ENCODE data around the gene CXCL6. TPM values are rescaled to one million over a fixed set of nuclear protein-coding genes. Genes with fewer than 3 reads are reported as not detected.

Gene CXCL6
- total and polyA plus RNA-seq, 2 experiments from 2014 or later = 4.4 to 6.0 TPM

DNA sequence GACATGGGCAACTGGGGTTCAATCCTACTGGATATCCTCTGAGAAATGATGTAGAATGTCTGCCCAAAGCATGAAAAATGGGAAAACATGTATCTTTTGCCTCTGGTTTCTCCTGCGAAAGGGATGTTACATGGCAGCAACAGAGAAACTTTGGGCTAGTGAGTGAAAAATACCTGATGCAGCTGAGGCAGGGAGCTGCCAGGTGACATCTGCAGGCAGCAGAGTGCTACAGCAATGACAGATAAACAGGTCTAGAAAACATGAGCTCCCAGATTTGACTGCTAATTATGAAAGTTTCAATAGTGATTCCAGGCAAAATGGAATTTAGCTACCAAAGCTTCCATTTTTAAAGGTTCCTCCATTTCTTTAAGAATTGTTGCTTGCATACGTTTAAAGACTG, 27.9 kb downstream of the CXCL6 start:
- Histone ChIP-seq H3K4me1 (ENCODE audit: insufficient read depth) (peaks cover 5% of the 10 kb centered on the region), H3K36me3 (replicated peaks; ENCODE audit: insufficient read depth, low read depth) (no peaks in the 10 kb centered on the region), H3K27ac (no peak overlapping the region), H4K20me1 (ENCODE audit: insufficient read depth, poor library complexity, severe bottlenecking) (no peaks in the 10 kb centered on the region), H3K9me3 (ENCODE audit: low read depth) (no peaks in the 10 kb centered on the region), H2AFZ (no peak overlapping the region), H3K4me3 (no peak overlapping the region), H3K9me2 (replicated peaks; ENCODE audit: insufficient read depth) (no peaks in the 10 kb centered on the region), H3K27me3 (no peaks in the 10 kb centered on the region), H3K4me2 (no peak overlapping the region), H3K79me2 (no peaks in the 10 kb centered on the region)
- DNase-seq (ENCODE audit: low spot score) = peak; percentile 38
- no peak for TF ChIP-seq EZH2phosphoT487 (IDR thresholded peaks at IDR 0.05; ENCODE audit: low read depth, severe bottlenecking, unreplicated experiment)
- TF ChIP-seq, protein P1, sequence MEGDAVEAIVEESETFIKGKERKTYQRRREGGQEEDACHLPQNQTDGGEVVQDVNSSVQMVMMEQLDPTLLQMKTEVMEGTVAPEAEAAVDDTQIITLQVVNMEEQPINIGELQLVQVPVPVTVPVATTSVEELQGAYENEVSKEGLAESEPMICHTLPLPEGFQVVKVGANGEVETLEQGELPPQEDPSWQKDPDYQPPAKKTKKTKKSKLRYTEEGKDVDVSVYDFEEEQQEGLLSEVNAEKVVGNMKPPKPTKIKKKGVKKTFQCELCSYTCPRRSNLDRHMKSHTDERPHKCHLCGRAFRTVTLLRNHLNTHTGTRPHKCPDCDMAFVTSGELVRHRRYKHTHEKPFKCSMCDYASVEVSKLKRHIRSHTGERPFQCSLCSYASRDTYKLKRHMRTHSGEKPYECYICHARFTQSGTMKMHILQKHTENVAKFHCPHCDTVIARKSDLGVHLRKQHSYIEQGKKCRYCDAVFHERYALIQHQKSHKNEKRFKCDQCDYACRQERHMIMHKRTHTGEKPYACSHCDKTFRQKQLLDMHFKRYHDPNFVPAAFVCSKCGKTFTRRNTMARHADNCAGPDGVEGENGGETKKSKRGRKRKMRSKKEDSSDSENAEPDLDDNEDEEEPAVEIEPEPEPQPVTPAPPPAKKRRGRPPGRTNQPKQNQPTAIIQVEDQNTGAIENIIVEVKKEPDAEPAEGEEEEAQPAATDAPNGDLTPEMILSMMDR (IDR thresholded peaks at IDR 0.05; ENCODE audit: poor library complexity) = peak; percentile 50
- WGBS (ENCODE audit: low lambda C conversion rate, missing lambda C conversion rate) = 68% methylated on average over 2 of the region's 2 CpGs

DNA sequence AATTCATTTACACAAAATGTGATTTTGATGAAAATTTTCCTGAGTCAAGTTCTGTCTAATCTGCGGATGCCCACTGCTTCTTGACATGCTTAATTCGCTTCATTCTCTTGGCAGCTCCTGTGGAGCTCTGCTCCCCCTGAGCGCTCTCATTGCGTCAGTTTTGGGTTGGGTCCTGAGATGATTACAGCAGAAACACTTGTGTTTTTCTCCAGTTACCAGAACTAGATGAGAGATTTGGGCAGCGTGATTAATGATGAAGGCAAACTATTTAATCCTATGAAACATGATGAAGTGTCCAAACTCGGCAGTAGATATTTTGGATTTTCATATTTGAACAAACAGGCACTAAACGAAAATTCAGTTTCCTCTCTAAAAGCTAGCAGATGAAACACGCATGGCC, 28.5 kb downstream of the CXCL6 start:
- H3K9me2 ChIP-seq (replicated peaks; ENCODE audit: insufficient read depth) = no peaks in the 10 kb centered on the region
- no peaks in the 10 kb centered on the region for H3K79me2 ChIP-seq
- H3K36me3 ChIP-seq (replicated peaks; ENCODE audit: insufficient read depth, low read depth) = no peaks in the 10 kb centered on the region
- H3K27me3 ChIP-seq = peaks cover 3% of the 10 kb centered on the region
- DNase-seq (ENCODE audit: low spot score) = no peak
- H3K4me3 ChIP-seq = no peak overlapping the region
- no peak overlapping the region for H3K27ac ChIP-seq
- H3K9me3 ChIP-seq (ENCODE audit: low read depth) = no peaks in the 10 kb centered on the region
- peaks cover 5% of the 10 kb centered on the region for H3K4me1 ChIP-seq (ENCODE audit: insufficient read depth)
- no peak overlapping the region for H2AFZ ChIP-seq
- TF ChIP-seq, protein P1 (IDR thresholded peaks at IDR 0.05; ENCODE audit: poor library complexity) = no peak
- TF ChIP-seq EZH2phosphoT487 (IDR thresholded peaks at IDR 0.05; ENCODE audit: low read depth, severe bottlenecking, unreplicated experiment) = no peak
- no peak for TF ChIP-seq EZH2 (IDR thresholded peaks at IDR 0.05; ENCODE audit: borderline replicate concordance)
- H3K4me2 ChIP-seq = no peak overlapping the region
- H4K20me1 ChIP-seq (ENCODE audit: insufficient read depth, poor library complexity, severe bottlenecking) = no peaks in the 10 kb centered on the region
- 93% methylated on average over 8 of the region's 8 CpGs for WGBS (ENCODE audit: low lambda C conversion rate, missing lambda C conversion rate)

DNA sequence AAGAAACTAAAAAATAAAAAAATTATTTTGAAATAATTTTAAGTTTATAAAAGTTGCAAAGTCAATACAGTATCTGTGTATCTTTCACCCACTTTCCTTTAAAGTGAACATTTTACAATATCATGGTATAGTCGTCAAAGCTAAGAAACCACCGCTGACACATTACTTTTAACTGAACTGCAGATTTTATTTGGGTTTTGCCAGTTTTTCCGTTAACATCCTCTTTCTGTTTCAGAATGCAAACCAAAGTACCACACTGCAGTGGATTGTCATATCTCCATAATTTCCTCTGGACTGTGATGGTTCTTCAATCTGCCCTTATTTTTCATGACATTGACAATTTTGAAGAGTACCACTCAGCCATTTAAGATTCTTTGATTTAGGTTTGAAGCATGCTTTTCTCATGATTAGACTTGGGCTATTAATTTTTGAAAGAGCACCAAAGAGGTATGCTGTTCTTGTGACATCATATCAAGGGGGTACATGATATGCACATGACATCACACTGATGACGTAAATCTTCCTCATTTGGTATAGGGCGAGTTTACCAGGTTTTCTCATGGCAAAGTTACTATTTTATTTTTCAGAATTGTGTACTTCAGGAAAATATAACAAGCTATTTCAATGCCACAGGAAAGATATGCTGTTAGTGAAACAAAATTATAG, 29.1 kb downstream of the CXCL6 start:
- H2AFZ ChIP-seq = no peak overlapping the region
- no peak for TF ChIP-seq EZH2phosphoT487 (IDR thresholded peaks at IDR 0.05; ENCODE audit: low read depth, severe bottlenecking, unreplicated experiment)
- TF ChIP-seq EZH2 (IDR thresholded peaks at IDR 0.05; ENCODE audit: borderline replicate concordance) = no peak
- TF ChIP-seq, protein P1 (IDR thresholded peaks at IDR 0.05; ENCODE audit: poor library complexity) = no peak
- WGBS (ENCODE audit: low lambda C conversion rate, missing lambda C conversion rate) = 88% methylated on average over 5 of the region's 5 CpGs
- H3K9me2 ChIP-seq (replicated peaks; ENCODE audit: insufficient read depth) = no peaks in the 10 kb centered on the region
- no peaks in the 10 kb centered on the region for H3K9me3 ChIP-seq (ENCODE audit: low read depth)
- no peaks in the 10 kb centered on the region for H3K79me2 ChIP-seq
- H3K4me2 ChIP-seq = no peak overlapping the region
- peaks cover 5% of the 10 kb centered on the region for H3K4me1 ChIP-seq (ENCODE audit: insufficient read depth)
- H3K36me3 ChIP-seq (replicated peaks; ENCODE audit: insufficient read depth, low read depth) = no peaks in the 10 kb centered on the region
- no peak overlapping the region for H3K4me3 ChIP-seq
- no peak for DNase-seq (ENCODE audit: low spot score)
- H3K27ac ChIP-seq = no peak overlapping the region
- H3K27me3 ChIP-seq = peaks cover 3% of the 10 kb centered on the region
- H4K20me1 ChIP-seq (ENCODE audit: insufficient read depth, poor library complexity, severe bottlenecking) = no peaks in the 10 kb centered on the region

Data from hepatocyte (in vitro differentiated cells).